CD4-positive, alpha-beta T cell treated with Interleukin-2 at 100 ng/mL for 4 hours (primary cell): ENCODE measurements around the gene USP24.
"Not testable (repeated sequence)": the region's sequence is repeated elsewhere in the genome, so short reads cannot be mapped to it uniquely, and the experiment has no call there.

ENCODE experiments used
- DNase-seq: peaks from one replicate; pipeline ENCODE4 v3.0.0-alpha.2; 2020; ENCODE audit warnings: low spot score

USP24 gene

GRCh38 chr1:55118651-55119329 is 96.4 kb downstream of the USP24 start:
- DNase-seq: no peak

DNA sequence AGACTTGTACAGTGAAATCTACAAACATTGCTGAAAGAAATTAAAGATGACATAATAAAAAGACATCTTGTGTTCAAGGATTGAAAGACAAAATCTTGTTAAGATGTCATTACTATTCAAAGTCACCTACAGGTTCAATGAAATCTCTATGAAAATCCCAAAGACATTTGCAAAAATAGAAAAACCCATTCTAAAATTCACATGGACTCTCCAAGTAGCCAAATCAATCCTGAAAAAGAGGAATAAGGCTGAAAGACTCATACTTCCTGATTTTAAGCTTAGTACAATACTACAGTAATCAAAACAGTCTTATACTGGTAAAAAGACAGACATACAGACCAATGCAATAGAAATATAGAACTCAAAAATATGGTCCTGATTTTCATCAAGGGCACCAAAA is 97.2 kb downstream of the USP24 start:
- no peak for DNase-seq

GRCh38 chr1:55109005-55109404 is 106.2 kb downstream of the USP24 start:
- not testable (repeated sequence) for DNase-seq

GRCh38 chr1:55107101-55107500 is 108.1 kb downstream of the USP24 start:
- no peak for DNase-seq

DNA sequence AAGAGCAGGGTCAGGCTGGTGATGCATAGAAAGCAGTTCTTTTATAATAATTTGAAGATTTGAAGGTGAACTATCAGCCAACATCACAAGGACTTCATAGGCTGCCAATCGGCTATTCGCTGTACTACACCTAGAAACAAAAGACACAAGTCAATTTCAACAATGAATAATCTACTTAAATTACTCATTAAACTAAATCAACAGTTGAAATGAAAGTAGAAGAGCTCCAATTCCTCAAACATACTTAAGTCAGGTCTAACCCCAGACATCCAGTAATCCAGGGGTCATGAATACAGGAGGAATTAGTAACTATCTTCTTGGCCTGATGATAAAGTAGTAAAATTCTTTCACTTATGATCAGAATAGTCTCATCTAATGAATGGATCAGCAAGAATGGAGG is 111.3 kb downstream of the USP24 start:
- no peak for DNase-seq

DNA sequence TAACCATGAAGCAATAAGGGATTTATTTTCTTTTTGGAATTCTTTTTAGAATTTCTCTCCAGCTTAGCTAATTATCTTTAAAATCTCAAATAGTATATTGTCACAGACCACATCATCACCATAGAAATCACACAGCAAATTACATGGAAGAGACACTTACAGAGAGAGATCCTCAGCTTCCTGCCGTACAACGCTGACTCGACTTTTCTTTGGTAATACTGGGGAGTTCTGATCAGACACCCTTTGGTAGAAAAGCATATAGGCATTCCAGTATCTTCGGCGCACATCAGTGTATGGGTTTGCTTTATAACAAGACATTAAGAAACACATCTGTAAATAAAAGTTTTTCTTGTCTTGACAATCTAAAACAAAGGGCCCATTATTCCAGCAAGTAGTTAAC is 120.1 kb downstream of the USP24 start:
- DNase-seq: no peak

- no peak for DNase-seq
Observed at GRCh38 chr1:55092475-55092874, 122.7 kb downstream of the USP24 start.

DNA sequence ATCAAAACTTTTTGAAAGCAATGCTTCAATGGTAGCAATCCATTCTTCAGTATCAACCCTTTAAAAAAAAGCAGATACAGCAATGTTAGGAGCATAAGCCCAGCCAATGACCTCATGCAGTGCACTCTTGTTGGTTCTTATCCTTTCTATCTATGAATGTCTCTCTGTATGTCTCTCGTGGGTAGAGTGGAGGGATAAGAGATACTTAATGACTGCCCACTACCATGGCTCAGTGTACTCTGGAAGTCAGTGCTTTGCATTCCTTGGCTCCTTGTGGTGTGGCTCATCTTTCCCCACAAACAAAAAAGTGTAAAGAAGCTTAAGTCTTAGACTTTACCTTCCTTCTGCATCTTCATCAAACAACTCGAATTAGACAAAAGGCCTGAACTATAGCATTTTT is 125.5 kb downstream of the USP24 start:
- DNase-seq: no peak

- DNase-seq: no peak
Observed at GRCh38 chr1:55088413-55088812, 126.8 kb downstream of the USP24 start.

DNA sequence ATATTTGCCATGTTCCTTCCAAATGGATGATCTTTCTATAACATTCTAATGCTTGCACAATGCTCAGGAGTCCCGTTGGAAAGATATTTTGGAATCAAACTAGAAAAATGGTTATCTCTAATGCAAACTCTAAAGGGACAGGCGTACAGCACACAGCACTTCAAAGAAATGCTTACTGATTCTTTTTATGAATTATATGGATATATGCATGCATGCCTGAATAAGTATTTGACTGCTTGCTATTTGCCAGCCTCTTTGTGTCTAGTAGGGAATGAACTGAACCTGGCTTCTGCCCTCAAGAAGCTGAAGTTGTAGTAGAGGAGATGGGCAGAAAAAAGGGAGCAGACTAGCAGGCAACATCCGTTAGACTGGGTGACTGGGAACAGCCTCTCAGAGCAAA is 127.7 kb downstream of the USP24 start:
- DNase-seq: no peak

DNA sequence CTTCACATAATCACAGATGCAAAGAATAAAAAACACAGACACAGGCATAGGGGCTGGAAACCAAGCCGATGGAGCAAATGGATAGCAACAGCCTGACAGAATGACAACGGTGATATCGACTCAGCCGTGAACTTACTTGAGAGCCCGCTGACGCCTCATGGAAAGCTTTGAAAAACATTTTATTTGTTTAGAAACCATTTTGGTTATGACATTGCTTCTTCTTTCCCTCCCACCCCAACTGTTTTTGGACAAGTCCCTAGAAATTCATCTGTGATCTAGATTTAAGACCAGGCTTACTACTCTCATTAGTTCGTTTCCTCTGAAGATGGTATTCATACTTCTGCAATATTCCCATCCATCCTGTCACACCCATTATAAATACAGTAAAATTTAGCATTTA is 130.9 kb downstream of the USP24 start:
- DNase-seq: no peak

DNA sequence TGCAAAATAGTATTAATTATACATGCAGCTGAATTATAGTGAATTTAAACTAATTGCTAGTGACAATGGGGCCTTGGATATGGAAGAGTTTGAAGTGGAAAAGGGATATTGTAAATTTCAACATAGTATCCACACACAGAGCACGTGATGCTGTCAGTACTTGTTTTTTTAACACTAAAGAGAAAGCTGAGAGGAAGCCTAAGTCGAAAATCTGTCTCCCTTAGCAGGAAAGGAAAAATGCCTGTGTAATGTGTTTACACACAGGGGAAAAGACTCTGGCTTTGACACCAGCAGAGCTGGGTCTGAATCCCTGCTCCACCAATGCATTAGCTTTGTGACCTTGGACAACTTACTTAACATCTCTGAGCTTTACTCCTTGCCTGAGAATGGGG is 133.3 kb downstream of the USP24 start:
- no peak for DNase-seq

- no peak for DNase-seq
Observed at GRCh38 chr1:55081188-55081904, 133.8 kb downstream of the USP24 start.

DNA sequence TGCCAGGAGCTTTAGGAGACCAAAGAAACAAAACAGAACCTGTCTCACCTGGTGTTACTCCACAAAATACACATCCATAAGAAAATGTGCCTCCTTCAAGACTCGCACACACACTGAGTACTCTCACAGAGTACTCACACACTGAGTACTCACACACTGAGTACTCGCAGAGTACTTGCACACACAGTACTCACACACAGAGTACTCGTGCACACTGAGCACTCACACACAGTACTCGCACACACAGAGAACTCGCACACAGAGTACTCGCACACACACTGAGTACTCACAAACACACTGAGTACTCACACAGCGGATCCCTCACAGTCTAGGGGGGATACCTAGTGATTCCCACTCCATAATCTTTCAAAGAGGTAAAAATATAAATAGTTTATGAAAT is 135.5 kb downstream of the USP24 start:
- DNase-seq: no peak

- DNase-seq: no peak
Observed at GRCh38 chr1:55078470-55078869, 136.7 kb downstream of the USP24 start.

- no peak for DNase-seq
Observed at GRCh38 chr1:55076356-55076755, 138.8 kb downstream of the USP24 start.

DNA sequence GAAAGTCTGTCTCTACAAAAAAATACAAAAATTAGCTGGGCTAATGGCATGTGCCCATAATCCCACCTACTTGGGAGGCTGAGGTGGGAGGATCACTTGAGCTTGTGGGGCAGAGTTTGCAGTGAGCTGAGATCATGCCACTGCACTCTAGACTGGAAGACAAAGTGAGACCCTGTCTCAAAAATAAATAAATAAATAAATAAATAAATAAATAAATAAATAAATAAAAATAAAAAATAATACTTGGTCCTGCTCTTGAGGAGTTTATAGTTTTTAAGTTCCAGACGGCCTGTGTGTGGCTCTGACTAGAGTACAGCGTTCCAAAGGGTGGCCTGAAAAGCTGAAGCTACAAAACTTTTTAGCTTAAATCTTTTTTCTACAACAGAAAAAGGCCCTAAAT is 140.7 kb downstream of the USP24 start:
- DNase-seq: no peak

- no peak for DNase-seq
Observed at GRCh38 chr1:55073187-55073916, 141.8 kb downstream of the USP24 start.

- DNase-seq: no peak
Observed at GRCh38 chr1:55071477-55071876, 143.7 kb downstream of the USP24 start.

DNA sequence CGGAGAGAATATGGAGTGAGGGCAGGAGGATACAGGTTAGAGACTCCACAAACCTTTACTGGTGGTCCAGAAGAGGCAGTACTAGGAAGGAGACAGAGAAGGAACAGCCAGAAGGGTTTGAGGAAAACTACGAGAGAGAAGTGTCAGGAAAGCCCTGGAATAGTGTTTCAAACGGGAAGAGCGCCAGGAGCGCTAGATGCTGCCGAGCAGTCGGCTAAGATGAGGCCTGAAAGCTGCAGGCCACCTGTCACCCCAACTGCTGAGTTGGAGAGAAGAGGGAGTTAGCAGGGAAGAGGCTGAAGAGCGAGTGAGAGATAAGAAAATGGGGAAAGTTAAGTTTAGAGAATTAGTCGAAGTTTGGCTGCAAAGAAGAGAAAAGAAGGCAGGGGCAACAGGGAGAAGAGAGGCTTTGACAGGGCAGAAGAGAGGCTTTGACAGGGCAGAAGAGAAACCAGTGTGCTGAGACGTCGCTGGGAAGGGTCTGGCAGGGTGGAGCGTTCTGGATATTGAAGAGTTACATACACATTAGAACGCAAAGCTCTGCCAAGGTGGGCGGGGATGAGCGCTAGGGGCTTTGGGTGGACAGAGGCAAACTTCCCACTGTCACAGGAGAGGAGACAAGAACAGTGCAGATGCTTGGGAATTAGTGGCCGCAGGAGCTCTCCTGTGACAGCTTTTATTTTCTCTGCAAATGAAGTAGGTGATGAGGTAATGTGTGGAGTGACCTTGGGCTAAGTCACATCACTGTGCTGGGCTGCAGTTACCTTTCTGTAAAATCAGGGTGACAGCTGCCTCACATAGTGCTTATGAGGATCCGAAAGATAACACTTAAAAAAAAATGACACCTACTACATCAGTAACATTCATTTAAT is 144.6 kb downstream of the USP24 start:
- DNase-seq: no peak

- DNase-seq: no peak
Observed at GRCh38 chr1:55069280-55069679, 145.9 kb downstream of the USP24 start.

GRCh38 chr1:55068638-55069037 is 146.5 kb downstream of the USP24 start:
- no peak for DNase-seq
